ENCODE data around the gene AMPH. TPM values are rescaled to one million over a fixed set of nuclear protein-coding genes. Genes with fewer than 3 reads are reported as not detected.
A peak's percentile ranks its signal among the peaks of the same experiment; 100 is the strongest.

Gene AMPH
- total RNA-seq, 1 experiment from 2014 or later = not detected

DNA sequence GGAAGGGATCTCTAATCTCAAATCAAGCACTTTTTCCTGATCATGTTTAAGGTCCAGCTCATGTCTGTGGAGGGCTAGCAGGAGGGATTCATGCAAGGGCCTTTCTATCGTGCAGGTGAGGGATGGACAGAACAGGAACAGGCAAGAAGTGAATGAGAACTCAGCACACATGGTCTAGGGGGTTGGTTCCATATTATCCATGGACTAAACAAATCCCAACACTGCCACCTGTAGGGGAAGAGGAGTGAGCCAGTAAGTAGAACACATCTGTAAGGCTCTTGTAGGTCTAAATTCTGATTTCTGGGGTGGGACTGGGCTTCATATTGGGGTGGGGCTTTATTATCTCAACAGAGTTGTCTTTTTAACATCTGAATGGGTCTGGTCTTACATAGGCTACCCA lies 219.8 kb downstream of the AMPH start:
- Histone ChIP-seq H3K4me1 (ENCODE audit: control insufficient read depth in 1 of 2, insufficient read depth in 2 of 2, low read length in 2 of 2) (no peaks in the 10 kb centered on the region), H4K20me1 (ENCODE audit: insufficient read depth) (no peaks in the 10 kb centered on the region), H3K27ac (ENCODE audit: low read depth, low read length) (no peak overlapping the region), H3K27me3 (ENCODE audit: insufficient read depth, low read length) (0 out of 2 replicates have a peak, but pooled peaks cover 7% of the 10 kb centered on the region), H2AFZ (ENCODE audit: low read depth, low read length, poor library complexity, severe bottlenecking) (no peak overlapping the region), H3K9ac (ENCODE audit: low read length) (no peak overlapping the region), H3K79me2 (ENCODE audit: insufficient read depth, low read length) (no peaks in the 10 kb centered on the region), H3K4me3 (replicated peaks in 1 of 2; ENCODE audit: low read depth in 1 of 2, low read length in 2 of 2) (no peak overlapping the region), H3K9me3 (ENCODE audit: control insufficient read depth in 1 of 2, insufficient read depth in 1 of 2, low read depth in 1 of 2, low read length in 2 of 2) (no peaks in the 10 kb centered on the region), H3K4me2 (ENCODE audit: low read length) (no peak overlapping the region), H3K36me3 (ENCODE audit: control insufficient read depth in 1 of 2, insufficient read depth in 2 of 2, low read length in 2 of 2) (no peaks in the 10 kb centered on the region), H3K9me2 (ENCODE audit: insufficient read depth) (no peaks in the 10 kb centered on the region)
- no TSS peak for BruUV-seq (replicated peaks)
- TF ChIP-seq TCF7L2 (IDR thresholded peaks at IDR 0.05; ENCODE audit: borderline replicate concordance, extremely low read depth, insufficient read depth, insufficient read length) (no peak), CTCF (IDR thresholded peaks at IDR 0.05 in 2 of 3, conservative IDR thresholded peaks at IDR 0.05 in 1 of 3; ENCODE audit: borderline replicate concordance in 1 of 3, insufficient read depth in 1 of 3, low read depth in 2 of 3, low read length in 2 of 3) (peak in 2 of 3 experiments; percentile 47 to 49; a peak in 4 of 6 replicates), RAD21 (IDR thresholded peaks at IDR 0.05; ENCODE audit: low read depth) (0 out of 2 replicates have a peak, but pooled peaks have one; percentile 19)
- RAD21 ChIA-PET (ENCODE audit: low non-redundant PET in 1 of 2, low total read pairs in 2 of 2, uncharacterized antibody in 2 of 2, unreplicated experiment in 2 of 2) = no interaction called here
- peak; percentile 89 for ATAC-seq
- DNase-seq (ENCODE audit: low read depth, low spot score) = peak; percentile 21
- POLR2A ChIA-PET = no interaction called here
- CTCF ChIA-PET = interaction anchor here (1.1 kb wide), 2 partner anchors 12 to 43 kb away, joined by 3 to 6 read pairs; no protein-coding TSS in a partner anchor
- intact Hi-C loops (cut with micrococcal nuclease) = no loop called here

DNA sequence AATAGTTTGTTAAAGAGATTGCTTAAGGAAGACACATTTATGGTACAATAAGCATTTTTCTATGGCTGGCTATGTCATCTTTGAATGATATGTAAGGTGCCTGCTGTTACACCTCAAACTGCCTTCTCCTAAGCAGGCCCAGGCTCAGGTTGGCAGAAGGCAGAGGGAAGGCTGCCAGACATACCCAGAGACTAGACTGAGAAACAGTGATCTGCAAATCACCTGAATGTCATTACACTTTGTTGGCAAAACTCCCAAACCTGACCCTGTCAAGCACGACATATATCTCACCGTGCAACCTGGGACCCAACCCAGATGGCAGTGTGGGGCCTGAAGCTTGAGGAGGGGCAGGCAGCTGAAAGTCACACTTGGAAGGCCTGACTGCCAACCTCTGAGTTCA lies 221.1 kb downstream of the AMPH start:
- H3K9me3 ChIP-seq (ENCODE audit: control insufficient read depth in 1 of 2, insufficient read depth in 1 of 2, low read depth in 1 of 2, low read length in 2 of 2) = 0 out of 4 replicates have a peak, but pooled peaks cover 0 to 2% of the 10 kb centered on the region in 2 experiments
- H3K79me2 ChIP-seq (ENCODE audit: insufficient read depth, low read length) = no peaks in the 10 kb centered on the region
- H3K4me3 ChIP-seq (replicated peaks in 1 of 2; ENCODE audit: low read depth in 1 of 2, low read length in 2 of 2) = no peak overlapping the region
- ChIA-PET CTCF (interaction anchor here (1.1 to 1.3 kb wide), 2 partner anchors 11 kb away, joined by 5 to 6 read pairs; no protein-coding TSS in a partner anchor), RAD21 (ENCODE audit: low non-redundant PET in 1 of 2, low total read pairs in 2 of 2, uncharacterized antibody in 2 of 2, unreplicated experiment in 2 of 2) (no interaction called here), POLR2A (no interaction called here)
- no peaks in the 10 kb centered on the region for H3K9me2 ChIP-seq (ENCODE audit: insufficient read depth)
- no peak overlapping the region for H3K4me2 ChIP-seq (ENCODE audit: low read length)
- ATAC-seq = no peak
- intact Hi-C loops (cut with micrococcal nuclease) = no loop called here
- TF ChIP-seq ZNF274 (IDR thresholded peaks at IDR 0.05; ENCODE audit: low read depth, low read length) (no peak), ATF3 (IDR thresholded peaks at IDR 0.05) (no peak), SIN3A (IDR thresholded peaks at IDR 0.05; ENCODE audit: low read depth) (no peak), RAD21 (IDR thresholded peaks at IDR 0.05; ENCODE audit: low read depth) (no peak), TCF7L2 (IDR thresholded peaks at IDR 0.05; ENCODE audit: borderline replicate concordance, extremely low read depth, insufficient read depth, insufficient read length) (no peak), SRF (IDR thresholded peaks at IDR 0.05; ENCODE audit: low read depth) (no peak), CBX3 (IDR thresholded peaks at IDR 0.05; ENCODE audit: low read depth) (no peak), POLR2A (IDR thresholded peaks at IDR 0.05; ENCODE audit: borderline replicate concordance, extremely low read depth, insufficient read depth, insufficient read length) (no peak), POLR2AphosphoS5 (IDR thresholded peaks at IDR 0.05; ENCODE audit: low read depth, low read length) (no peak), FOSL1 (IDR thresholded peaks at IDR 0.05; ENCODE audit: low read depth) (no peak), ZFX (IDR thresholded peaks at IDR 0.05) (no peak), EGR1 (IDR thresholded peaks at IDR 0.05; ENCODE audit: low read depth) (no peak), CEBPB (IDR thresholded peaks at IDR 0.05; ENCODE audit: low read depth) (no peak), ELF1 (IDR thresholded peaks at IDR 0.05; ENCODE audit: borderline replicate concordance, low read depth) (no peak)
- TF ChIP-seq, protein P1, sequence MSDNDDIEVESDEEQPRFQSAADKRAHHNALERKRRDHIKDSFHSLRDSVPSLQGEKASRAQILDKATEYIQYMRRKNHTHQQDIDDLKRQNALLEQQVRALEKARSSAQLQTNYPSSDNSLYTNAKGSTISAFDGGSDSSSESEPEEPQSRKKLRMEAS (IDR thresholded peaks at IDR 0.05) = no peak
- H4K20me1 ChIP-seq (ENCODE audit: insufficient read depth) = no peaks in the 10 kb centered on the region
- no peaks in the 10 kb centered on the region for H3K4me1 ChIP-seq (ENCODE audit: control insufficient read depth in 1 of 2, insufficient read depth in 2 of 2, low read length in 2 of 2)
- no peak overlapping the region for H3K9ac ChIP-seq (ENCODE audit: low read length)
- BruUV-seq (replicated peaks) = no TSS peak
- H3K36me3 ChIP-seq (ENCODE audit: control insufficient read depth in 1 of 2, insufficient read depth in 2 of 2, low read length in 2 of 2) = no peaks in the 10 kb centered on the region
- H3K27me3 ChIP-seq (ENCODE audit: insufficient read depth, low read length) = peaks cover 10% of the 10 kb centered on the region; the same call in 1 of the 2 replicates
- no peak overlapping the region for H3K27ac ChIP-seq (ENCODE audit: low read depth, low read length)
- no peak overlapping the region for H2AFZ ChIP-seq (ENCODE audit: low read depth, low read length, poor library complexity, severe bottlenecking)
- no peak for DNase-seq (ENCODE audit: low read depth, low spot score)

Measured in HCT116 (cell line).